ENCODE measurements around the gene CREBBP.

Gene CREBBP

GRCh38 chr16:3740934-3741333 is 139.6 kb downstream of the CREBBP start:
- Histone ChIP-seq H4K20me1 (ENCODE audit: insufficient read depth, low read length) (no peaks in the 10 kb centered on the region), H3K4me1 (ENCODE audit: insufficient read depth, low read length, severe bottlenecking) (no peaks in the 10 kb centered on the region), H3K27ac (ENCODE audit: low read depth, low read length, poor library complexity, severe bottlenecking) (no peak overlapping the region), H3K4me3 (ENCODE audit: low read depth, low read length, poor library complexity, severe bottlenecking) (no peak overlapping the region), H2AFZ (ENCODE audit: low read length) (no peak overlapping the region), H3K9me3 (ENCODE audit: low read length) (no peaks in the 10 kb centered on the region), H3K27me3 (ENCODE audit: insufficient read depth, low read length) (no peaks in the 10 kb centered on the region), H3K9ac (ENCODE audit: low read length) (no peak overlapping the region), H3K4me2 (ENCODE audit: low read length) (no peak overlapping the region), H3K9me2 (ENCODE audit: low read depth, low read length) (no peaks in the 10 kb centered on the region), H3K79me2 (ENCODE audit: insufficient read depth, low read length) (no peaks in the 10 kb centered on the region), H3K36me3 (ENCODE audit: insufficient read depth, low read length) (peaks cover 88% of the 10 kb centered on the region), H3F3A (ENCODE audit: insufficient read depth, low read length) (no peaks in the 10 kb centered on the region)
- TF ChIP-seq CTCF (IDR thresholded peaks at IDR 0.05; ENCODE audit: low read length) (no peak), EZH2 (IDR thresholded peaks at IDR 0.05; ENCODE audit: borderline replicate concordance, low read length) (no peak)

GRCh38 chr16:3740186-3740585 is 140.3 kb downstream of the CREBBP start:
- Histone ChIP-seq H3K4me2 (ENCODE audit: low read length) (no peak overlapping the region), H4K20me1 (ENCODE audit: insufficient read depth, low read length) (no peaks in the 10 kb centered on the region), H3K9me2 (ENCODE audit: low read depth, low read length) (no peaks in the 10 kb centered on the region), H3K9ac (ENCODE audit: low read length) (no peak overlapping the region), H2AFZ (ENCODE audit: low read length) (no peak overlapping the region), H3K79me2 (ENCODE audit: insufficient read depth, low read length) (no peaks in the 10 kb centered on the region), H3K9me3 (ENCODE audit: low read length) (no peaks in the 10 kb centered on the region), H3F3A (ENCODE audit: insufficient read depth, low read length) (no peaks in the 10 kb centered on the region), H3K4me1 (ENCODE audit: insufficient read depth, low read length, severe bottlenecking) (no peaks in the 10 kb centered on the region), H3K27me3 (ENCODE audit: insufficient read depth, low read length) (no peaks in the 10 kb centered on the region), H3K27ac (ENCODE audit: low read depth, low read length, poor library complexity, severe bottlenecking) (no peak overlapping the region), H3K4me3 (ENCODE audit: low read depth, low read length, poor library complexity, severe bottlenecking) (no peak overlapping the region), H3K36me3 (ENCODE audit: insufficient read depth, low read length) (peaks cover 88% of the 10 kb centered on the region)
- TF ChIP-seq CTCF (IDR thresholded peaks at IDR 0.05; ENCODE audit: low read length) (no peak), EZH2 (IDR thresholded peaks at IDR 0.05; ENCODE audit: borderline replicate concordance, low read length) (no peak)

GRCh38 chr16:3739636-3740035 is 140.9 kb downstream of the CREBBP start:
- H3K4me2 ChIP-seq (ENCODE audit: low read length) = no peak overlapping the region

More at GRCh38 chr16:3739636-3740035, 140.9 kb downstream of the CREBBP start:
- H3K79me2 ChIP-seq (ENCODE audit: insufficient read depth, low read length) = no peaks in the 10 kb centered on the region
- no peak overlapping the region for H3K9ac ChIP-seq (ENCODE audit: low read length)
- no peak overlapping the region for H3K27ac ChIP-seq (ENCODE audit: low read depth, low read length, poor library complexity, severe bottlenecking)
- no peak overlapping the region for H3K4me3 ChIP-seq (ENCODE audit: low read depth, low read length, poor library complexity, severe bottlenecking)
- H3F3A ChIP-seq (ENCODE audit: insufficient read depth, low read length) = no peaks in the 10 kb centered on the region
- TF ChIP-seq CTCF (IDR thresholded peaks at IDR 0.05; ENCODE audit: low read length) (no peak), EZH2 (IDR thresholded peaks at IDR 0.05; ENCODE audit: borderline replicate concordance, low read length) (no peak)
- peaks cover 88% of the 10 kb centered on the region for H3K36me3 ChIP-seq (ENCODE audit: insufficient read depth, low read length)
- no peaks in the 10 kb centered on the region for H3K27me3 ChIP-seq (ENCODE audit: insufficient read depth, low read length)
- no peaks in the 10 kb centered on the region for H3K9me3 ChIP-seq (ENCODE audit: low read length)
- H3K9me2 ChIP-seq (ENCODE audit: low read depth, low read length) = no peaks in the 10 kb centered on the region
- H3K4me1 ChIP-seq (ENCODE audit: insufficient read depth, low read length, severe bottlenecking) = no peaks in the 10 kb centered on the region
- no peaks in the 10 kb centered on the region for H4K20me1 ChIP-seq (ENCODE audit: insufficient read depth, low read length)
- H2AFZ ChIP-seq (ENCODE audit: low read length) = no peak overlapping the region
